ENCODE measurements around the gene ZNF485. TPM values are rescaled to one million over a fixed set of nuclear protein-coding genes. Genes with fewer than 3 reads are reported as not detected.
"Not testable (repeated sequence)": the region's sequence is repeated elsewhere in the genome, so short reads cannot be mapped to it uniquely, and the experiment has no call there.

Gene ZNF485
- total RNA-seq, 3 donors from 2014 or later (not counting 1 experiment from before 2014, with no cell fraction given), result 1.1 to 2.8 (median 1.4) TPM

- Mint-ChIP-seq H3K4me1 (peaks cover 13 to 23% of the 10 kb centered on the region in 2 donors), H3K9me3 (peaks cover 2% of the 10 kb centered on the region in 2 donors), H3K36me3 (peaks cover 16% of the 10 kb centered on the region), H3K27me3 (ENCODE audit: low read depth in 2 of 2) (no peaks in the 10 kb centered on the region), H3K27ac (peak overlapping the region; percentile 49 to 57), H3K4me3 (peak overlapping the region; percentile 85)
- Histone ChIP-seq H3K36me3 (ENCODE audit: control insufficient read depth, insufficient read depth, low read length) (peaks cover 1% of the 10 kb centered on the region), H3K9me3 (ENCODE audit: control insufficient read depth, insufficient read depth, low read length) (peaks cover 18% of the 10 kb centered on the region), H3K27me3 (ENCODE audit: control insufficient read depth, insufficient read depth, low read length) (no peaks in the 10 kb centered on the region), H3K27ac (ENCODE audit: low read length) (no peak overlapping the region), H3K4me1 (ENCODE audit: control insufficient read depth, insufficient read depth, low read length) (no peaks in the 10 kb centered on the region), H3K4me3 (ENCODE audit: low read length) (no peak overlapping the region)
- ATAC-seq, result no peak
- TF ChIP-seq CTCF (IDR thresholded peaks at IDR 0.05), result no peak
- 76% methylated on average over 2 of the region's 2 CpGs for WGBS (ENCODE audit: insufficient coverage)
- intact Hi-C loops (cut with micrococcal nuclease), result no loop called here
- no peak for DNase-seq
These were observed 15.8 kb downstream of the ZNF485 start for GRCh38 chr10:43622038-43622437.

- Histone ChIP-seq H3K4me3 (ENCODE audit: low read length) (peak overlapping the region; percentile 10), H3K36me3 (ENCODE audit: control insufficient read depth, insufficient read depth, low read length) (no peaks in the 10 kb centered on the region), H3K4me1 (ENCODE audit: control insufficient read depth, insufficient read depth, low read length) (no peaks in the 10 kb centered on the region), H3K27ac (ENCODE audit: low read length) (no peak overlapping the region), H3K9me3 (ENCODE audit: control insufficient read depth, insufficient read depth, low read length) (peaks cover 7% of the 10 kb centered on the region), H3K27me3 (ENCODE audit: control insufficient read depth, insufficient read depth, low read length) (no peaks in the 10 kb centered on the region)
- H3K27ac Mint-ChIP-seq, result peak overlapping the region; percentile 82 to 83
- DNase-seq (peak in 1 of 2 donors; percentile 50), ATAC-seq (peak; percentile 55 to 89 (median 64))
- intact Hi-C loops (cut with micrococcal nuclease), result no loop called here
- H3K36me3 Mint-ChIP-seq, result peaks cover 8% of the 10 kb centered on the region
- 17% methylated on average over 2 of the region's 3 CpGs for WGBS (ENCODE audit: insufficient coverage)
- TF ChIP-seq CTCF (IDR thresholded peaks at IDR 0.05), result no peak
- H3K9me3 Mint-ChIP-seq, result peaks cover 0 to 2% of the 10 kb centered on the region in 2 donors
- peaks cover 13 to 23% of the 10 kb centered on the region in 2 donors for H3K4me1 Mint-ChIP-seq
- no peaks in the 10 kb centered on the region for H3K27me3 Mint-ChIP-seq (ENCODE audit: low read depth in 2 of 2)
- peak overlapping the region; percentile 85 for H3K4me3 Mint-ChIP-seq
These were observed 17.1 kb downstream of the ZNF485 start for GRCh38 chr10:43623351-43623750.

- peaks cover 8 to 10% of the 10 kb centered on the region in 2 donors for H3K4me1 Mint-ChIP-seq
- H3K9me3 Mint-ChIP-seq, result no peaks in the 10 kb centered on the region
- no peak overlapping the region for H3K4me3 Mint-ChIP-seq
- no peak for ATAC-seq
- Histone ChIP-seq H3K27me3 (ENCODE audit: control insufficient read depth, insufficient read depth, low read length) (no peaks in the 10 kb centered on the region), H3K4me3 (ENCODE audit: low read length) (no peak overlapping the region), H3K27ac (ENCODE audit: low read length) (no peak overlapping the region), H3K4me1 (ENCODE audit: control insufficient read depth, insufficient read depth, low read length) (no peaks in the 10 kb centered on the region), H3K9me3 (ENCODE audit: control insufficient read depth, insufficient read depth, low read length) (no peaks in the 10 kb centered on the region), H3K36me3 (ENCODE audit: control insufficient read depth, insufficient read depth, low read length) (no peaks in the 10 kb centered on the region)
- no peaks in the 10 kb centered on the region for H3K27me3 Mint-ChIP-seq (ENCODE audit: low read depth in 2 of 2)
- H3K27ac Mint-ChIP-seq, result no peak overlapping the region
- H3K36me3 Mint-ChIP-seq, result no peaks in the 10 kb centered on the region
- 76% methylated on average over 1 of the region's 1 CpG for WGBS (ENCODE audit: insufficient coverage)
- intact Hi-C loops (cut with micrococcal nuclease), result no loop called here
- TF ChIP-seq CTCF (IDR thresholded peaks at IDR 0.05), result no peak
- no peak for DNase-seq
These were observed 21.7 kb downstream of the ZNF485 start for GRCh38 chr10:43627942-43628341.

GRCh38 chr10:43628956-43629355 is 22.7 kb downstream of the ZNF485 start:
- H3K27ac ChIP-seq (ENCODE audit: low read length), result no peak overlapping the region
- no peaks in the 10 kb centered on the region for H3K4me1 Mint-ChIP-seq
- peaks cover 5% of the 10 kb centered on the region for H3K36me3 Mint-ChIP-seq

GRCh38 chr10:43635816-43636215 is 29.6 kb downstream of the ZNF485 start:
- H3K9me3 Mint-ChIP-seq, result peaks cover 7 to 20% of the 10 kb centered on the region in 2 donors
- peaks cover 39% of the 10 kb centered on the region for H3K36me3 Mint-ChIP-seq
- H3K27ac ChIP-seq (ENCODE audit: low read length); ATAC-seq; DNase-seq; intact Hi-C loops (cut with micrococcal nuclease); H3K27me3 Mint-ChIP-seq (ENCODE audit: low read depth in 2 of 2); H3K4me3 ChIP-seq (ENCODE audit: low read length); H3K27ac Mint-ChIP-seq; H3K27me3 ChIP-seq (ENCODE audit: control insufficient read depth, insufficient read depth, low read length); H3K4me1 Mint-ChIP-seq; H3K4me1 ChIP-seq (ENCODE audit: control insufficient read depth, insufficient read depth, low read length); H3K9me3 ChIP-seq (ENCODE audit: control insufficient read depth, insufficient read depth, low read length); H3K4me3 Mint-ChIP-seq; H3K36me3 ChIP-seq (ENCODE audit: control insufficient read depth, insufficient read depth, low read length): not testable (repeated sequence)
- WGBS (ENCODE audit: insufficient coverage), result 60% methylated on average over 1 of the region's 1 CpG

More at GRCh38 chr10:43628956-43629355, 22.7 kb downstream of the ZNF485 start:
- Histone ChIP-seq H3K9me3 (ENCODE audit: control insufficient read depth, insufficient read depth, low read length) (no peaks in the 10 kb centered on the region), H3K36me3 (ENCODE audit: control insufficient read depth, insufficient read depth, low read length) (no peaks in the 10 kb centered on the region), H3K4me1 (ENCODE audit: control insufficient read depth, insufficient read depth, low read length) (no peaks in the 10 kb centered on the region), H3K4me3 (ENCODE audit: low read length) (no peak overlapping the region), H3K27me3 (ENCODE audit: control insufficient read depth, insufficient read depth, low read length) (no peaks in the 10 kb centered on the region)
- TF ChIP-seq CTCF (IDR thresholded peaks at IDR 0.05), result no peak
- ATAC-seq, result no peak
- intact Hi-C loops (cut with micrococcal nuclease), result no loop called here
- no peak for DNase-seq
- Mint-ChIP-seq H3K9me3 (peaks cover 2% of the 10 kb centered on the region in 2 donors), H3K27ac (no peak overlapping the region), H3K27me3 (ENCODE audit: low read depth in 2 of 2) (no peaks in the 10 kb centered on the region), H3K4me3 (no peak overlapping the region)
- WGBS (ENCODE audit: insufficient coverage), result 90% methylated on average over 4 of the region's 4 CpGs
